HCT116 (cell line): ENCODE measurements around the gene PRSS33. TPM values are rescaled to one million over a fixed set of nuclear protein-coding genes. Genes with fewer than 3 reads are reported as not detected.
A peak's percentile ranks its signal among the peaks of the same experiment; 100 is the strongest.

Source experiments
- ATAC-seq: fragments of 200-7000 bp; cut with Tn5 transposase; 2 replicates; pipeline ENCODE4 v1.9.1; 2020; ENCODE audit warnings: mild to moderate bottlenecking, moderate library complexity
- BruUV-seq: library from RNA; stranded (reverse); fragments of 400-500 nt; replicated peaks from 2 replicates; lab custom pipeline; 2021; lab: Mats Ljungman, UMichigan
- CTCF ChIA-PET: fragments of 300-600 bp; sonication (Branson Sonifier 250); formaldehyde crosslinking; loops from one replicate; lab custom pipeline; 2021; ENCODE audit warnings: antibody characterized with exemption; lab: Charles Lee
- POLR2A ChIA-PET: fragments of 300-600, 350-600 bp; sonication (Branson Sonifier 250); formaldehyde crosslinking; loops from one replicate; lab custom pipeline; 2021; ENCODE audit warnings: antibody characterized with exemption; lab: Charles Lee
- RAD21 ChIA-PET, 2 experiments: fragments of 300-600 bp; sonication (Branson Sonifier 250); formaldehyde crosslinking; loops; one replicate each; lab custom pipeline; 2023; ENCODE audit warnings: low total read pairs in 2 of 2; ENCODE audit not compliant: uncharacterized antibody in 2 of 2, unreplicated experiment in 2 of 2, low non-redundant PET in 1 of 2; lab: Charles Lee
- DNase-seq: peaks from one replicate; pipeline ENCODE4 v3.0.0-alpha.2; 2010; ENCODE audit warnings: low read depth, low spot score
- H2AFZ ChIP-seq: fragments of 200-600 bp; shearing (Covaris generic), sonication (generic); 2 replicates; pipeline ENCODE4 v1.6.1; 2017; ENCODE audit warnings: low read depth, mixed run types, mixed read lengths, antibody characterized with exemption, low read length; ENCODE audit not compliant: poor library complexity, severe bottlenecking
- H3K27ac ChIP-seq: 2 replicates; pipeline ENCODE4 v1.5.1; 2012; ENCODE audit warnings: low read depth, low read length
- H3K27me3 ChIP-seq: fragments of 200-600 bp; sonication (generic); 2 replicates; pipeline ENCODE4 v1.6.1; 2016; ENCODE audit warnings: mixed run types, low read length, mixed read lengths; ENCODE audit not compliant: insufficient read depth
- H3K36me3 ChIP-seq, 2 experiments: fragments of 200-500 bp in 1 of 2; fragments of 200-600 bp in 1 of 2; sonication (Bioruptor generic) in 1 of 2; sonication (generic) in 1 of 2; 2 replicates each; pipeline versions ENCODE4 v1.5.1 to v1.6.1; 2014 to 2016; ENCODE audit warnings: low read length in 2 of 2, inconsistent platforms in 1 of 2, mixed read lengths in 1 of 2, mixed run types in 1 of 2; ENCODE audit not compliant: insufficient read depth in 2 of 2, control insufficient read depth in 1 of 2
- H3K4me1 ChIP-seq, 2 experiments: fragments of 200-600 bp in 1 of 2; sonication (generic) in 1 of 2; 2 replicates each; pipeline versions ENCODE4 v1.5.1 to v1.6.1; 2012 to 2017; ENCODE audit warnings: low read length in 2 of 2, inconsistent platforms in 1 of 2, mild to moderate bottlenecking in 1 of 2, mixed read lengths in 1 of 2, mixed run types in 1 of 2, moderate library complexity in 1 of 2; ENCODE audit not compliant: insufficient read depth in 2 of 2, control insufficient read depth in 1 of 2
- H3K4me2 ChIP-seq: fragments of 200-600 bp; sonication (generic); 2 replicates; pipeline ENCODE4 v1.6.1; 2017; ENCODE audit warnings: mixed run types, low read length, mixed read lengths
- H3K4me3 ChIP-seq, 2 experiments: fragments of 200-600 bp in 1 of 2; sonication (generic) in 1 of 2; replicated peaks in 1 of 2; 2 replicates each; pipeline ENCODE4 v1.5.1; 2011 to 2016; ENCODE audit warnings: low read length in 2 of 2, control low read depth in 1 of 2, low read depth in 1 of 2, mild to moderate bottlenecking in 1 of 2, mixed read lengths in 1 of 2, mixed run types in 1 of 2
- H3K79me2 ChIP-seq: fragments of 200-600 bp; sonication (generic); 2 replicates; pipeline ENCODE4 v1.6.1; 2017; ENCODE audit warnings: mild to moderate bottlenecking, mixed run types, low read length, moderate library complexity, mixed read lengths; ENCODE audit not compliant: insufficient read depth
- H3K9ac ChIP-seq: fragments of 200-600 bp; sonication (generic); 2 replicates; pipeline ENCODE4 v1.6.1; 2016; ENCODE audit warnings: low read length, mixed read lengths
- H3K9me2 ChIP-seq: fragments of 200-600 bp; sonication (generic), shearing (Covaris generic); 2 replicates; pipeline ENCODE4 v1.6.1; 2017; ENCODE audit warnings: mixed run types, mild to moderate bottlenecking, moderate library complexity; ENCODE audit not compliant: insufficient read depth
- H3K9me3 ChIP-seq, 2 experiments: fragments of 200-500 bp in 1 of 2; fragments of 200-600 bp in 1 of 2; sonication (Bioruptor generic) in 1 of 2; sonication (generic) in 1 of 2; 2 replicates each; pipeline ENCODE4 v1.6.1; 2014 to 2017; ENCODE audit warnings: low read length in 2 of 2, mixed read lengths in 2 of 2, inconsistent platforms in 1 of 2, low read depth in 1 of 2, mild to moderate bottlenecking in 1 of 2, mixed run types in 1 of 2, moderate library complexity in 1 of 2; ENCODE audit not compliant: control insufficient read depth in 1 of 2, insufficient read depth in 1 of 2
- H4K20me1 ChIP-seq: fragments of 200-600 bp; sonication (generic), shearing (Covaris generic); 2 replicates; pipeline ENCODE4 v1.6.1; 2017; ENCODE audit warnings: mixed run types, mild to moderate bottlenecking, moderate library complexity; ENCODE audit not compliant: insufficient read depth
- CBX3 ChIP-seq: IDR thresholded peaks from 2 replicates; pipeline ENCODE4 v1.6.1; 2012; ENCODE audit warnings: low read depth
- CEBPB ChIP-seq: IDR thresholded peaks from 2 replicates; pipeline ENCODE4 v1.6.1; 2012; ENCODE audit warnings: low read depth
- POLR2AphosphoS5 ChIP-seq: IDR thresholded peaks from 2 replicates; pipeline ENCODE4 v1.6.1; 2011; ENCODE audit warnings: mild to moderate bottlenecking, low read depth, low read length, moderate library complexity
- SIN3A ChIP-seq: IDR thresholded peaks from 2 replicates; pipeline ENCODE4 v1.6.1; 2012; ENCODE audit warnings: low read depth
- intact Hi-C: fragments of 100-400 bp; cut with micrococcal nuclease; formaldehyde crosslinking; loops from 2 replicates; pipeline ENCODE4 v1.10.0; 2022
- total RNA-seq: library from RNA; stranded (reverse); gene quantifications from one replicate; pipeline ENCODE4 v1.2.1, GENCODE V29; 2021; ENCODE audit not compliant: unreplicated experiment

Gene PRSS33
- total RNA-seq, 1 experiment from 2014 or later, result not detected

- no peak for DNase-seq
- intact Hi-C loops, result no loop called here
- H3K9me2 ChIP-seq, result no peaks in the 10 kb centered on the region
- no peak overlapping the region for H3K27ac ChIP-seq
- H4K20me1 ChIP-seq, result peaks cover 38% of the 10 kb centered on the region; the same call in 1 of the 2 replicates
- 0 out of 2 replicates have a peak, but pooled peaks have one; percentile 9 for TF ChIP-seq SIN3A
- TF ChIP-seq CBX3, result no peak
- no peak overlapping the region for H3K4me3 ChIP-seq
- H3K27me3 ChIP-seq, result no peaks in the 10 kb centered on the region
- peaks cover 73 to 99% of the 10 kb centered on the region in 2 experiments for H3K36me3 ChIP-seq
- ATAC-seq, result no peak
- H2AFZ ChIP-seq, result no peak overlapping the region
- H3K79me2 ChIP-seq, result peaks cover 100% of the 10 kb centered on the region
- H3K4me2 ChIP-seq, result no peak overlapping the region
- POLR2A ChIA-PET, result no interaction called here
- H3K4me1 ChIP-seq, result peaks cover 0 to 12% of the 10 kb centered on the region in 2 experiments; a peak in 2 of 4 replicates
- CTCF ChIA-PET, result no interaction called here
- RAD21 ChIA-PET, result no interaction called here
- no TSS peak for BruUV-seq
- H3K9ac ChIP-seq, result no peak overlapping the region
- H3K9me3 ChIP-seq, result no peaks in the 10 kb centered on the region
Observed at GRCh38 chr16:2763173-2763572, 24.2 kb downstream of the PRSS33 start.

GRCh38 chr16:2762711-2763110 is 24.6 kb downstream of the PRSS33 start:
- H3K9ac ChIP-seq, result no peak overlapping the region
- TF ChIP-seq CEBPB (no peak), POLR2AphosphoS5 (0 out of 2 replicates have a peak, but pooled peaks have one; percentile 1)
- no TSS peak for BruUV-seq
- peaks cover 39% of the 10 kb centered on the region; the same call in 1 of the 2 replicates for H4K20me1 ChIP-seq
- intact Hi-C loops, result no loop called here
- H3K9me2 ChIP-seq, result no peaks in the 10 kb centered on the region
- no peak overlapping the region for H3K27ac ChIP-seq
- H3K4me2 ChIP-seq, result no peak overlapping the region
- DNase-seq (no peak), ATAC-seq (no peak)
- H3K4me3 ChIP-seq, result no peak overlapping the region
- no peaks in the 10 kb centered on the region for H3K27me3 ChIP-seq
- no peak overlapping the region for H2AFZ ChIP-seq
- peaks cover 100% of the 10 kb centered on the region for H3K79me2 ChIP-seq
- ChIA-PET POLR2A (no interaction called here), RAD21 (no interaction called here), CTCF (no interaction called here)
- H3K9me3 ChIP-seq, result no peaks in the 10 kb centered on the region
- peaks cover 74 to 99% of the 10 kb centered on the region in 2 experiments for H3K36me3 ChIP-seq
- peaks cover 0 to 7% of the 10 kb centered on the region in 2 experiments; a peak in 1 of 4 replicates for H3K4me1 ChIP-seq
